Measurements from ENCODE around the gene L3MBTL2.
"Not testable (repeated sequence)": the region's sequence is repeated elsewhere in the genome, so short reads cannot be mapped to it uniquely, and the experiment has no call there.

Gene L3MBTL2

GRCh38 chr22:41177622-41178424 lies 27.3 kb upstream of the L3MBTL2 start:
- no peak overlapping the region for H3K4me3 ChIP-seq (ENCODE audit: low read depth, low read length)
- no peak for TF ChIP-seq CTCF (conservative IDR thresholded peaks at IDR 0.05; ENCODE audit: low read depth, low read length)
- DNase-seq (ENCODE audit: low read depth), result no peak

- DNase-seq (ENCODE audit: low read depth), result no peak
- H3K4me3 ChIP-seq (ENCODE audit: low read depth, low read length), result no peak overlapping the region
Measured at GRCh38 chr22:41178425-41178975, 26.6 kb upstream of the L3MBTL2 start.

GRCh38 chr22:41180362-41180761 lies 24.8 kb upstream of the L3MBTL2 start:
- DNase-seq (ENCODE audit: low read depth); H3K4me3 ChIP-seq (ENCODE audit: low read depth, low read length): not testable (repeated sequence)

More at GRCh38 chr22:41178425-41178975, 26.6 kb upstream of the L3MBTL2 start:
- TF ChIP-seq CTCF (conservative IDR thresholded peaks at IDR 0.05; ENCODE audit: low read depth, low read length), result no peak

GRCh38 chr22:41180926-41181325 lies 24.2 kb upstream of the L3MBTL2 start:
- H3K4me3 ChIP-seq (ENCODE audit: low read depth, low read length), result no peak overlapping the region
- no peak for TF ChIP-seq CTCF (conservative IDR thresholded peaks at IDR 0.05; ENCODE audit: low read depth, low read length)
- DNase-seq (ENCODE audit: low read depth), result no peak

GRCh38 chr22:41181349-41182241 lies 23.5 kb upstream of the L3MBTL2 start:
- no peak overlapping the region for H3K4me3 ChIP-seq (ENCODE audit: low read depth, low read length)
- DNase-seq (ENCODE audit: low read depth), result peak; percentile 79
- TF ChIP-seq CTCF (conservative IDR thresholded peaks at IDR 0.05; ENCODE audit: low read depth, low read length), result no peak

GRCh38 chr22:41184679-41185078 lies 20.4 kb upstream of the L3MBTL2 start:
- DNase-seq (ENCODE audit: low read depth), result no peak
- TF ChIP-seq CTCF (conservative IDR thresholded peaks at IDR 0.05; ENCODE audit: low read depth, low read length), result no peak

GRCh38 chr22:41191467-41191866 lies 13.6 kb upstream of the L3MBTL2 start:
- H3K4me3 ChIP-seq (ENCODE audit: low read depth, low read length), result no peak overlapping the region
- no peak for TF ChIP-seq CTCF (conservative IDR thresholded peaks at IDR 0.05; ENCODE audit: low read depth, low read length)
- DNase-seq (ENCODE audit: low read depth), result no peak

More at GRCh38 chr22:41184679-41185078, 20.4 kb upstream of the L3MBTL2 start:
- no peak overlapping the region for H3K4me3 ChIP-seq (ENCODE audit: low read depth, low read length)
